ENCODE results near the gene CEACAM20. TPM values are rescaled to one million over a fixed set of nuclear protein-coding genes. Genes with fewer than 3 reads are reported as not detected.

Gene CEACAM20
- total RNA-seq, 2 donors from 2014 or later = 0.85 TPM; not detected in 1

DNA sequence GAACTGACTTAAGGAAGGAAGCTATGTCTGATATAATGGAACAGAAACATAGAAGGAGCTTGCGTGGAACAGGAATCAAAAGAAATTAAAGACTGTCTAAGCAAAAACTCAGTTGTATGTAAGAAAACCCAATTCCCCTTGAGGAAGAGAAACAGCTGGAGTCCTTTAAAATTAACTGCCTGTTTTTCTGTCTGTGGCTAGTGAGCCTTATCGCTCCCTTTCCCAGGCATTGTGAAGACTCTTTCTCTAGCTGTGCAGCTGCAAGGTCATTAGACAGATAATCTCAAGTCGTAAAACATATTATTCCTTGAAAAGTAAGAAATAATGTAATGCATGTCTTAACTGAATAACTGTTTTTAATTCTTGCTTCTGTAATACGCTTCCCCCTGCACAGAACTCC is 44.2 kb upstream of the CEACAM20 start:
- no peak overlapping the region for H3K9ac ChIP-seq (ENCODE audit: low read depth in 2 of 2, low read length in 2 of 2)

DNA sequence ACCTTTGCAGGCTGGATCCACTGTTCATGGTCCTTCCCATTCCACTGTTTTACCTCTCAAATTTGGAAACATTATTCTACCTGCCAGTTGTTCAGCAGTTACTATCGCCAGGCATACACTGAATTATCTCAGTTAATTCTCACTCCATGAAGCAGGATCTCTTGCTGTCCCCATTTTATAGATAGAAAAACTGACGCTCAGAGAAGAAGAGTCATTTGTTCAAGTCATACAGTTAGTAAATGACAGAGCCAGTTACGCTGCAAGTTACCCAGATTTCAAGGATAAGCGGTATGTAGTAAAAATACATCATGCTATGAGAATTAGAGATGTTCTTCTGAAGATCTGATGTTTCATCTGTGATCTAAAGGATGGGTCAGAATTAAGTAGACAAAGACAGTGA is 43.7 kb upstream of the CEACAM20 start:
- H3K4me3 ChIP-seq = no peak overlapping the region
- DNase-seq = no peak
- H3K27me3 ChIP-seq = no peaks in the 10 kb centered on the region
- intact Hi-C loops (cut with DNase I) = loop anchor here (5.0 to 10.0 kb wide), 2 partner anchors 84 to 202 kb away; partner anchors contain the start of gene CBLC
- H3K36me3 ChIP-seq = no peaks in the 10 kb centered on the region
- TF ChIP-seq, protein P1, sequence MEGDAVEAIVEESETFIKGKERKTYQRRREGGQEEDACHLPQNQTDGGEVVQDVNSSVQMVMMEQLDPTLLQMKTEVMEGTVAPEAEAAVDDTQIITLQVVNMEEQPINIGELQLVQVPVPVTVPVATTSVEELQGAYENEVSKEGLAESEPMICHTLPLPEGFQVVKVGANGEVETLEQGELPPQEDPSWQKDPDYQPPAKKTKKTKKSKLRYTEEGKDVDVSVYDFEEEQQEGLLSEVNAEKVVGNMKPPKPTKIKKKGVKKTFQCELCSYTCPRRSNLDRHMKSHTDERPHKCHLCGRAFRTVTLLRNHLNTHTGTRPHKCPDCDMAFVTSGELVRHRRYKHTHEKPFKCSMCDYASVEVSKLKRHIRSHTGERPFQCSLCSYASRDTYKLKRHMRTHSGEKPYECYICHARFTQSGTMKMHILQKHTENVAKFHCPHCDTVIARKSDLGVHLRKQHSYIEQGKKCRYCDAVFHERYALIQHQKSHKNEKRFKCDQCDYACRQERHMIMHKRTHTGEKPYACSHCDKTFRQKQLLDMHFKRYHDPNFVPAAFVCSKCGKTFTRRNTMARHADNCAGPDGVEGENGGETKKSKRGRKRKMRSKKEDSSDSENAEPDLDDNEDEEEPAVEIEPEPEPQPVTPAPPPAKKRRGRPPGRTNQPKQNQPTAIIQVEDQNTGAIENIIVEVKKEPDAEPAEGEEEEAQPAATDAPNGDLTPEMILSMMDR (IDR thresholded peaks at IDR 0.05) = no peak
- H3K27ac ChIP-seq = no peak overlapping the region
- H3K9ac ChIP-seq (ENCODE audit: low read depth in 2 of 2, low read length in 2 of 2) = no peak overlapping the region
- H3K4me1 ChIP-seq = no peaks in the 10 kb centered on the region
- no peaks in the 10 kb centered on the region for H3K9me3 ChIP-seq

More for the DNA sequence above, 44.2 kb upstream of the CEACAM20 start:
- Histone ChIP-seq H3K4me1 (no peaks in the 10 kb centered on the region), H3K27me3 (no peaks in the 10 kb centered on the region), H3K4me3 (no peak overlapping the region), H3K27ac (no peak overlapping the region), H3K9me3 (no peaks in the 10 kb centered on the region), H3K36me3 (no peaks in the 10 kb centered on the region)
- DNase-seq = no peak
- TF ChIP-seq, protein P1 (IDR thresholded peaks at IDR 0.05) = no peak
- intact Hi-C loops (cut with DNase I) = loop anchor here (5.0 to 10.0 kb wide), 2 partner anchors 84 to 201 kb away; partner anchors contain the start of gene CBLC

DNA sequence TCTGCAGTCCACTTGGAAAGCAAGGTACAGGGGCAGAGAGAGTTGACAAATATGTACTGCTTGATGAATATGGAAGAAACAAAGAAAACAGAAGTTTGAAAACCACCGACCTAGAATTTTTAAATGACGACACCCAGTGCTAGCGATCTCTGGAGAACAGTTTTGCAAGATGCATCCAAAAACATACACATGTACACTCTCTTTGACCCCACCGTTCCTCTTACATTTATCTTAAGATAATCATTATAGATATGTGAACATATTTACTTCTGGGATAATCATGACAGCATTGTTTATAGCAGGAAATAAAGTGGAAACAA is 43.1 kb upstream of the CEACAM20 start:
- Histone ChIP-seq H3K9ac (ENCODE audit: low read depth in 2 of 2, low read length in 2 of 2) (no peak overlapping the region), H3K27ac (no peak overlapping the region), H3K9me3 (no peaks in the 10 kb centered on the region), H3K4me1 (no peaks in the 10 kb centered on the region), H3K27me3 (no peaks in the 10 kb centered on the region), H3K36me3 (no peaks in the 10 kb centered on the region), H3K4me3 (no peak overlapping the region)
- intact Hi-C loops (cut with DNase I) = loop anchor here (5.0 to 10.0 kb wide), 2 partner anchors 85 to 202 kb away; partner anchors contain the start of gene CBLC
- TF ChIP-seq, protein P1 (IDR thresholded peaks at IDR 0.05) = no peak
- DNase-seq = no peak

DNA sequence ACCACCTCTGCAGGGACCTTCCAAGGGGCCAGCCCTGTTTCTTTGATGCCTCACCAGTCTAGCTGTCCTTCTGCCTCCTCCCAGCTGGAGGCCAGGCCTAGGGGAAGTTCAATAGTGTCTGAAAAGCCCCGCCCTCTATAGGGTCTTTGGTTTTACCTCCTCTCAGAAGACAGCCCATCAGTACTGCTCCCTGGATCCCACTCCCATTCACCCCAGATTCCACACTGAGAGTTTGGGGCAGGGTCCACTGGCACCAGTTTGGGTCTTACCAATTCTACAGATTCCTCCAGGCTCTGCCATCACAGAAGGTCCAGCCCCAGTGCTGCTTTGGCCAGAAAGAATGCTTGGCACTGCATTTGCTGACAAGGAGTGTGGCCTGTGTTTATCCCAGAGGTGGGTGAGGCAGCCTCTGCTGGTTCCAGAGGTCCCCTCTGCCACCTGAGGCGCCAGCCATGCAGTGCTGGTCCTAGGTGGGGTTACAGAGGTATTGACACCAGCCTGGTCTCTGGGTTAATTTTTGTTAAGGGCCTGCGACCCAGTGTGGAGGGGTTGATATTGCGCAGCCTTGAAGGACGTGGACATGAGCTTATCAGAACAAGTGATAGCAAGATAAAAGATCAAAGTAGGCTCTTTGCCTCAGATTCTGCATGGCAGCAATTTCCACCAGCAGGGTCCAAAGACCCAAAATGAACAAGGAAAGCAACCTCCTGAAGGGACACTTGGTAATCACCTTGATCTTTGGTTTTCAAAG is 42.5 kb upstream of the CEACAM20 start:
- intact Hi-C loops (cut with DNase I) = loop anchor here (5.0 to 10.0 kb wide), 2 partner anchors 85 to 203 kb away; partner anchors contain the start of gene CBLC
- no peak for DNase-seq

DNA sequence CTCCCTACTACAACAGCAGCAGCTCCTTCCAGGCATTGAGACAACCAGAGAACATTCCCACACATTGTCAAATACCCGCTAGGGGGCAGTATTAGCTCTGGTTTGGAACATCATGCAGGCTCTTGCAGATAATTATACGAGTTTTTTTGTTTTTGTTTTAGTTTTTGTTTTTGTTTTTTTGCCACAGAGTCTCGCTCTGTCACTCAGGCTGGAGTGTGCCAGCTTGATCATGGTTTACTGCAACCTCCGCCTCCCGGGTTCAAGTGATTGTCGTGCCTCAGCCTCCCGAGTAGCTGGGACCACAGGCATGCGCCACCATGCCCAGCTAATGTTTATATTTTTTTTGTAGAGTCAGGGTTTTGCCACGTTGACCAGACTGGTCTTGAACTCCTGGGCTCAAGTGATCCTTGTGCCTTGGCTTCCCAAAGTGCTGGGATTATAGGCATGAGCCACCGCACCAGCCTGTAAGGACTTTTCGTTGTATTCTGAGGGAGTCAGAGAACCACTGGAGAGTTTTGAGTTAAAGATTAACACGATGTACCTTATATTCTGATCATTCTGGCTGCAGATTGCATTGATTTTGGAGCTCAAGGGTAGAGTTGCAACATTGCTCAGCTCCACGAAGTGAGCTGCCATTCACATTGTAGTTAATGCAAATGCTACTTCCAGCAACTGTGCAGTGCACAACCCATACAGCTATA is 41.7 kb upstream of the CEACAM20 start:
- no peak overlapping the region for H3K4me3 ChIP-seq
- H3K9ac ChIP-seq (ENCODE audit: low read depth in 2 of 2, low read length in 2 of 2) = no peak overlapping the region
- intact Hi-C loops (cut with DNase I) = loop anchor here (5.0 to 10.0 kb wide), 2 partner anchors 86 to 204 kb away; partner anchors contain the start of gene CBLC
- H3K27me3 ChIP-seq = no peaks in the 10 kb centered on the region
- H3K9me3 ChIP-seq = no peaks in the 10 kb centered on the region
- TF ChIP-seq, protein P1 (IDR thresholded peaks at IDR 0.05) = peak; percentile 80
- no peaks in the 10 kb centered on the region for H3K4me1 ChIP-seq
- H3K27ac ChIP-seq = no peak overlapping the region
- H3K36me3 ChIP-seq = no peaks in the 10 kb centered on the region
- peak; percentile 86 for DNase-seq

More for the DNA sequence above, 42.5 kb upstream of the CEACAM20 start:
- Histone ChIP-seq H3K9ac (ENCODE audit: low read depth in 2 of 2, low read length in 2 of 2) (no peak overlapping the region), H3K4me3 (no peak overlapping the region), H3K27me3 (no peaks in the 10 kb centered on the region), H3K27ac (no peak overlapping the region), H3K36me3 (no peaks in the 10 kb centered on the region), H3K9me3 (no peaks in the 10 kb centered on the region), H3K4me1 (no peaks in the 10 kb centered on the region)
- TF ChIP-seq, protein P1 (IDR thresholded peaks at IDR 0.05) = no peak

Measured in colonic mucosa (tissue), 4 donors.